D721Med (cell line): ENCODE data around the gene TMEM263.

ENCODE experiments used
- DNase-seq: peaks from one replicate; pipeline ENCODE4 v3.0.0; 2011; ENCODE audit warnings: low spot score; ENCODE audit not compliant: insufficient read length
- FAIRE-seq: peaks from 2 replicates; lab custom pipeline; 2011; peaks lifted over from hg19 to GRCh38; lab: Jason Lieb, UNC
- CTCF ChIP-seq: IDR thresholded peaks from 2 replicates; pipeline ENCODE4 v1.5.1; 2012; ENCODE audit warnings: mild to moderate bottlenecking, control low read depth; ENCODE audit not compliant: insufficient read depth; ENCODE audit errors: missing control alignments

Gene TMEM263

GRCh38 chr12:106955377-106956047, at the start of gene TMEM263:
TSS of gene TMEM263 (plus strand) at chr12:106955907. CDS start at chr12:106967117, 11,210 bp downstream.
- no peak for FAIRE-seq

GRCh38 chr12:106906715-106907114, 49.0 kb upstream of the TMEM263 start:
- no peak for DNase-seq
- no peak for TF ChIP-seq CTCF
- FAIRE-seq = no peak

More at GRCh38 chr12:106955377-106956047, at the start of gene TMEM263:
- no peak for TF ChIP-seq CTCF
- DNase-seq = peak; percentile 63

- no peak for TF ChIP-seq CTCF
- DNase-seq (no peak), FAIRE-seq (no peak)
These were observed 48.3 kb upstream of the TMEM263 start for GRCh38 chr12:106907411-106907810.

GRCh38 chr12:106907846-106908245, 47.9 kb upstream of the TMEM263 start:
- no peak for TF ChIP-seq CTCF
- FAIRE-seq = no peak
- no peak for DNase-seq

- no peak for FAIRE-seq
- TF ChIP-seq CTCF = no peak
- no peak for DNase-seq
These were observed 47.1 kb upstream of the TMEM263 start for GRCh38 chr12:106908561-106908960.

GRCh38 chr12:106910202-106910601, 45.5 kb upstream of the TMEM263 start:
- no peak for TF ChIP-seq CTCF
- FAIRE-seq (no peak), DNase-seq (no peak)

GRCh38 chr12:106911581-106911980, 44.1 kb upstream of the TMEM263 start:
- no peak for FAIRE-seq
- no peak for DNase-seq
- no peak for TF ChIP-seq CTCF
